Activated naive CD8-positive, alpha-beta T cell treated with anti-CD3 and anti-CD28 coated beads, Interleukin-2, amount 50 U/mL, for 24 hours (primary cell): ENCODE measurements around the gene RHBDL2.
"Not testable (repeated sequence)": the region's sequence is repeated elsewhere in the genome, so short reads cannot be mapped to it uniquely, and the experiment has no call there.

Source experiments
- ATAC-seq: fragments of 150-1000 bp; cut with Tn5 transposase; one replicate; pipeline ENCODE4 v1.10.0; 2021
- DNase-seq: peaks from one replicate; pipeline ENCODE4 v3.0.0; 2021
- H3K27ac Mint-ChIP-seq: one replicate; pipeline ENCODE4 v1.8.0; 2021; ENCODE audit warnings: mild to moderate bottlenecking, mixed read lengths
- H3K27me3 Mint-ChIP-seq: one replicate; pipeline ENCODE4 v1.8.0; 2021; ENCODE audit warnings: mixed read lengths
- H3K36me3 Mint-ChIP-seq: one replicate; pipeline ENCODE4 v1.8.0; 2021; ENCODE audit warnings: low read depth, mixed read lengths
- H3K4me1 Mint-ChIP-seq: one replicate; pipeline ENCODE4 v1.8.0; 2021; ENCODE audit warnings: mixed read lengths
- H3K4me3 Mint-ChIP-seq: one replicate; pipeline ENCODE4 v1.8.0; 2021; ENCODE audit warnings: mild to moderate bottlenecking, moderate library complexity, mixed read lengths
- H3K9me3 Mint-ChIP-seq: one replicate; pipeline ENCODE4 v1.8.0; 2021; ENCODE audit warnings: mixed read lengths

Gene RHBDL2

GRCh38 chr1:38839363-38839762 is 102.3 kb downstream of the RHBDL2 start:
- DNase-seq (no peak), ATAC-seq (no peak)
- H3K4me3 Mint-ChIP-seq = no peak overlapping the region
- peaks cover 15% of the 10 kb centered on the region for H3K36me3 Mint-ChIP-seq
- H3K27me3 Mint-ChIP-seq = no peaks in the 10 kb centered on the region
- H3K4me1 Mint-ChIP-seq = peaks cover 2% of the 10 kb centered on the region
- H3K27ac Mint-ChIP-seq = no peak overlapping the region
- no peaks in the 10 kb centered on the region for H3K9me3 Mint-ChIP-seq

- not testable (repeated sequence) for H3K27ac Mint-ChIP-seq, H3K36me3 Mint-ChIP-seq, ATAC-seq, H3K27me3 Mint-ChIP-seq, H3K4me1 Mint-ChIP-seq, DNase-seq, H3K4me3 Mint-ChIP-seq, H3K9me3 Mint-ChIP-seq
These were observed 105.3 kb downstream of the RHBDL2 start for GRCh38 chr1:38836316-38836715.
